Osteocyte (in vitro differentiated cells): ENCODE data around the gene AP3D1. TPM values are rescaled to one million over a fixed set of nuclear protein-coding genes. Genes with fewer than 3 reads are reported as not detected.

Experiments
- DNase-seq: peaks from one replicate; pipeline ENCODE4 v3.0.0; 2021; ENCODE audit warnings: mixed read lengths; ENCODE audit not compliant: unreplicated experiment; ENCODE audit errors: extremely low spot score
- H3K27ac Mint-ChIP-seq: one replicate; pipeline ENCODE4 v1.8.0; 2021; ENCODE audit warnings: mild to moderate bottlenecking, mixed read lengths; ENCODE audit not compliant: unreplicated experiment
- H3K27me3 Mint-ChIP-seq: one replicate; pipeline ENCODE4 v1.8.0; 2021; ENCODE audit warnings: mixed read lengths; ENCODE audit not compliant: unreplicated experiment
- H3K36me3 Mint-ChIP-seq: one replicate; pipeline ENCODE4 v1.8.0; 2021; ENCODE audit warnings: mixed read lengths; ENCODE audit not compliant: unreplicated experiment
- H3K4me1 Mint-ChIP-seq: one replicate; pipeline ENCODE4 v1.8.0; 2021; ENCODE audit warnings: mixed read lengths; ENCODE audit not compliant: unreplicated experiment
- H3K4me3 Mint-ChIP-seq: one replicate; pipeline ENCODE4 v1.8.0; 2021; ENCODE audit warnings: mild to moderate bottlenecking, moderate library complexity, mixed read lengths; ENCODE audit not compliant: unreplicated experiment
- H3K9me3 Mint-ChIP-seq: one replicate; pipeline ENCODE4 v1.8.0; 2021; ENCODE audit warnings: mixed read lengths; ENCODE audit not compliant: unreplicated experiment
- total RNA-seq: library from RNA; stranded (reverse); gene quantifications from 2 replicates; pipeline ENCODE4 v1.2.1, GENCODE V29; 2021
- TF ChIP-seq, protein P1 (sequence below): fragments of 200-600 bp; sonication (generic); IDR thresholded peaks from 2 replicates; pipeline ENCODE4 v1.5.0; 2021; ENCODE audit warnings: antibody characterized with exemption, mild to moderate bottlenecking, moderate library complexity

The AP3D1 gene
- total RNA-seq, 1 donor from 2014 or later = 139 TPM

DNA sequence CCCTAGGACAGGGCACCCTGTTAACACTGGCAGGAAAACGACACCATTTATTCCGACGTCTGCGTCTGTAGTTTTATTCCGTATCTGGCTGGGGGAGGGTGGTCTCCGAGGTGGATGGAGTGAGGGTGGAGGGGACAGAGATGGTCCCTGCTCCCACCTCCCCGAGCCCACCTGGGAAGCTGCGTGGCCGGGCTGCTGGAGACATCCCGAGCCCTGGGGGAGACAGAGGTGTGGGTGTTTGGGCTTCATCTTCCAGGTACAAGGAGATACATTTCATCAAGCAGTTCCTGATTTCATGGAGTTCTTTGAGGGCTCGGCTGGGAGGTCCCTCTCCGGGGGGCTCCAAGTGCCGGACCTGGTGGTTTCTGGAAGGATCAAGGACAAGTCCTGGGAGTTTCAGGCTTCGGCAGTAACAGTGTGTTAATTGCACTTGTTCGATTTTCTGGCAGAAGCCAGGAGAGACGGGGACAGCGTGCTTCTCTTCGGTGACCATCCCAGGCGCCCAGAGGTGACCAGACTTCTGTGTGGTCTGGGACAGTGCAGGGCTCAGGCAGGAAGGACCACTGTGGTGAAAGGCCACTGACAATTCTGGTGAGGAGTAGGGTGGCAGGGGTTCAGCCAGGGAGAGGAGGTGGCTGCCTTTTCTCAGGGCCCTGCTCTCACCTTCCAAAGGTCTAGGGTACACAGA is 80.2 kb downstream of the AP3D1 start:
- H3K4me3 Mint-ChIP-seq = no peak overlapping the region
- no peak for DNase-seq
- H3K4me1 Mint-ChIP-seq = peaks cover 5% of the 10 kb centered on the region
- no peak overlapping the region for H3K27ac Mint-ChIP-seq
- H3K36me3 Mint-ChIP-seq = peaks cover 19% of the 10 kb centered on the region
- TF ChIP-seq, protein P1, sequence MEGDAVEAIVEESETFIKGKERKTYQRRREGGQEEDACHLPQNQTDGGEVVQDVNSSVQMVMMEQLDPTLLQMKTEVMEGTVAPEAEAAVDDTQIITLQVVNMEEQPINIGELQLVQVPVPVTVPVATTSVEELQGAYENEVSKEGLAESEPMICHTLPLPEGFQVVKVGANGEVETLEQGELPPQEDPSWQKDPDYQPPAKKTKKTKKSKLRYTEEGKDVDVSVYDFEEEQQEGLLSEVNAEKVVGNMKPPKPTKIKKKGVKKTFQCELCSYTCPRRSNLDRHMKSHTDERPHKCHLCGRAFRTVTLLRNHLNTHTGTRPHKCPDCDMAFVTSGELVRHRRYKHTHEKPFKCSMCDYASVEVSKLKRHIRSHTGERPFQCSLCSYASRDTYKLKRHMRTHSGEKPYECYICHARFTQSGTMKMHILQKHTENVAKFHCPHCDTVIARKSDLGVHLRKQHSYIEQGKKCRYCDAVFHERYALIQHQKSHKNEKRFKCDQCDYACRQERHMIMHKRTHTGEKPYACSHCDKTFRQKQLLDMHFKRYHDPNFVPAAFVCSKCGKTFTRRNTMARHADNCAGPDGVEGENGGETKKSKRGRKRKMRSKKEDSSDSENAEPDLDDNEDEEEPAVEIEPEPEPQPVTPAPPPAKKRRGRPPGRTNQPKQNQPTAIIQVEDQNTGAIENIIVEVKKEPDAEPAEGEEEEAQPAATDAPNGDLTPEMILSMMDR = no peak
- no peaks in the 10 kb centered on the region for H3K9me3 Mint-ChIP-seq
- no peaks in the 10 kb centered on the region for H3K27me3 Mint-ChIP-seq

DNA sequence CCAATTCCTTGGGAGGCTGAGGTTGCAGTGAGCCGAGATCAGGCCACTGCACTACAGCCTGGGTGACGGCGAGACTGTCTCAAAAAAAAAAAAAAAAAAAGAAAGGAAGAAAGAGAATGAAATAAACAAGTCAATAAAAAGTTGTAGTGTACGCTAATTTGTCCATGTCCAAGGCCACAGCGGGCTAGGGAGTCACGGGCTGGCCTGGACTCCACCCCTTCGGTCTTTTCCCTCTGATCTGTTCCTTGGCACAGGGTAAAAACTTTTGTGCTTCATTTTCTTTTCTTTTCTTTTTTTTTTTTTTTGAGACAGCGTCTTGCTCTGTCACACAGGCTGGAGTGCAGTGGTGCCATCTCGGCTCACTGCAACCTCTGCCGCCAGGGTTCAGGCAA is 80.9 kb downstream of the AP3D1 start:
- TF ChIP-seq, protein P1 = no peak
- no peak overlapping the region for H3K27ac Mint-ChIP-seq
- H3K27me3 Mint-ChIP-seq = no peaks in the 10 kb centered on the region
- no peak overlapping the region for H3K4me3 Mint-ChIP-seq
- peaks cover 19% of the 10 kb centered on the region for H3K36me3 Mint-ChIP-seq
- H3K9me3 Mint-ChIP-seq = no peaks in the 10 kb centered on the region
- H3K4me1 Mint-ChIP-seq = peaks cover 5% of the 10 kb centered on the region
- DNase-seq = no peak

DNA sequence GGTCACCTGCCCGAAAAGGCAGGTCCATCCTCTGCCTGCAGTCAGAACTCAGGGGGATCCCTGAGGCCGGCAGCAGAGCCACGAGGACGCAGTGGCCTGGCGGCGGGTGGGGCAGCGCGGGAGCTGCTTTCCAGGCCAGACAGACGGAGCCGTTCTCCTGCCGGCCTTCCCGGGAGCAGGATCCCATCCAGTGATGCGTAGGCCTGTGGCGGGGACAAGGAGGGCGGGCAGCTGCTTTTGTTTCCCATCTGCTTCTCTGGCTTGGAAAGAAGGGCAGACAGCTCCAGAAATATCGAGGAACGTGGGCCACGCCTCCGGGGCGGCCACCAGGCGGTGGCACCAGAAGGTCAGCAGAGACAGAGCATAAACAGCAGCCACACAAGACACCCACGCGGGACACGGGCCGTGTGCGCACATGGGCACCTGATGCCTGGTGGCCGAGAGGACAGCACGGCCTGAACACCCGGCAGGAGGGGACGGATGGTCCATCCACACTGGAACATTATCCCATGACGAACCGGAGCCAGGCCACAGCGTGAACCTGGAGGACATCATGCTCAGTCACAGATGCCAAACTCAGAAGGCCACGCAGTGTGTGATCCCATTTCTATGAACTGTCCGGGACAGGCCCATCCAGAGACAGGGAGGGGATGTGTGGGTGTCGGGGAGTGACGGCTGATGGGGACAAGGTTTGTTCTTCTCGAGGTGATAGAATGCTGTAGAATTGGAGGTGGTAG is 86.4 kb downstream of the AP3D1 start:
- H3K36me3 Mint-ChIP-seq = no peaks in the 10 kb centered on the region
- no peak for DNase-seq
- H3K4me3 Mint-ChIP-seq = no peak overlapping the region
- H3K9me3 Mint-ChIP-seq = no peaks in the 10 kb centered on the region
- peaks cover 25% of the 10 kb centered on the region for H3K4me1 Mint-ChIP-seq
- H3K27ac Mint-ChIP-seq = no peak overlapping the region
- H3K27me3 Mint-ChIP-seq = no peaks in the 10 kb centered on the region
- TF ChIP-seq, protein P1 = no peak

DNA sequence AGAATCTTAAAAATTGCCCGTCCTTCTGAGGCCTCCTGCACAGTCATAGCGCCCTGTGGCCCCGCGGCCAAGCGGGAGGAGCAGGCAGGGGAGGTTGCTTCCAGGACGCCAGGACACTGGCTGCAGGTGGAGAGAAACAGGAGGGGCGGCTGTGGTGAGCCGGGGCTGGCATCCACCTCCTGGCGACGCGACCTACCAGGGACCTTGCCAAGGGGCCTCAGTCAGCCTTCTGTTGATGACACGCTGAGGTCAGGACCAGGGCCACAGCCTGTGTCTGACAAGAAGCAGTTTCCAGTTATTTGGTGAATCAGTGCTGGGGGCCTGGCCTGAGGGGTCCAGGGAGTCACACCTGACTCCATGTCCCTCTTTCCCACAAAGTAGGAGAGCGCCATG is 87.0 kb downstream of the AP3D1 start:
- no peaks in the 10 kb centered on the region for H3K9me3 Mint-ChIP-seq
- no peaks in the 10 kb centered on the region for H3K36me3 Mint-ChIP-seq
- no peak overlapping the region for H3K4me3 Mint-ChIP-seq
- H3K27me3 Mint-ChIP-seq = no peaks in the 10 kb centered on the region
- peaks cover 25% of the 10 kb centered on the region for H3K4me1 Mint-ChIP-seq
- DNase-seq = no peak
- TF ChIP-seq, protein P1 = no peak
- H3K27ac Mint-ChIP-seq = no peak overlapping the region

DNA sequence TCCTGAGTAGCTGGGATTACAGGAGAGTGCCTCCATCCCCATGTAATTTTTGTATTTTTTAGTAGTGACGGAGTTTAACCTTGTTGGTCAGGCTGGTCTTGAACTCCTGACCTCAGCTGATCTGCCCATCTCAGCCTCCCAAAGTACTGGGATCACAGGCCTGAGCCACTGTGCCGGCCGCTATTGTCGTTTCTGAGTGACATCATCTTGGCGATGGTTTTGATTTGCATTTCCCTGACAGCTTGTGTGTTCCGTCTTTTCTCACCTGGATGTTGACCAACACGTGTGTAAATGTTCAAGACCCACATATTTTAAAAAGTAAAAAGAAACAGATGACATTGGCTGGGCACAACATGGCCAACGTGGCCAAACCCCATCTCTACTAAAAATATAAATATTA is 87.5 kb downstream of the AP3D1 start:
- TF ChIP-seq, protein P1 = no peak
- Mint-ChIP-seq H3K27ac (no peak overlapping the region), H3K9me3 (no peaks in the 10 kb centered on the region), H3K27me3 (no peaks in the 10 kb centered on the region), H3K4me1 (peaks cover 31% of the 10 kb centered on the region), H3K36me3 (no peaks in the 10 kb centered on the region), H3K4me3 (peak overlapping the region; percentile 8)
- DNase-seq = no peak
